HCT116 (cell line): ENCODE results near the gene B4GALT7. TPM values are rescaled to one million over a fixed set of nuclear protein-coding genes. Genes with fewer than 3 reads are reported as not detected.

ENCODE experiments used
- ATAC-seq: fragments of 200-7000 bp; cut with Tn5 transposase; 2 replicates; pipeline ENCODE4 v1.9.1; 2020; ENCODE audit warnings: mild to moderate bottlenecking, moderate library complexity
- BruUV-seq: library from RNA; stranded (reverse); fragments of 400-500 nt; replicated peaks from 2 replicates; lab custom pipeline; 2021; lab: Mats Ljungman, UMichigan
- CTCF ChIA-PET: fragments of 300-600 bp; sonication (Branson Sonifier 250); formaldehyde crosslinking; loops from one replicate; lab custom pipeline; 2021; ENCODE audit warnings: antibody characterized with exemption; lab: Charles Lee
- POLR2A ChIA-PET: fragments of 300-600, 350-600 bp; sonication (Branson Sonifier 250); formaldehyde crosslinking; loops from one replicate; lab custom pipeline; 2021; ENCODE audit warnings: antibody characterized with exemption; lab: Charles Lee
- RAD21 ChIA-PET, 2 experiments: fragments of 300-600 bp; sonication (Branson Sonifier 250); formaldehyde crosslinking; loops; one replicate each; lab custom pipeline; 2023; ENCODE audit warnings: low total read pairs in 2 of 2; ENCODE audit not compliant: uncharacterized antibody in 2 of 2, unreplicated experiment in 2 of 2, low non-redundant PET in 1 of 2; lab: Charles Lee
- DNase-seq: peaks from one replicate; pipeline ENCODE4 v3.0.0-alpha.2; 2010; ENCODE audit warnings: low read depth, low spot score
- H2AFZ ChIP-seq: fragments of 200-600 bp; shearing (Covaris generic), sonication (generic); 2 replicates; pipeline ENCODE4 v1.6.1; 2017; ENCODE audit warnings: low read depth, mixed run types, mixed read lengths, antibody characterized with exemption, low read length; ENCODE audit not compliant: poor library complexity, severe bottlenecking
- H3K27ac ChIP-seq: 2 replicates; pipeline ENCODE4 v1.5.1; 2012; ENCODE audit warnings: low read depth, low read length
- H3K27me3 ChIP-seq: fragments of 200-600 bp; sonication (generic); 2 replicates; pipeline ENCODE4 v1.6.1; 2016; ENCODE audit warnings: mixed run types, low read length, mixed read lengths; ENCODE audit not compliant: insufficient read depth
- H3K36me3 ChIP-seq, 2 experiments: fragments of 200-500 bp in 1 of 2; fragments of 200-600 bp in 1 of 2; sonication (Bioruptor generic) in 1 of 2; sonication (generic) in 1 of 2; 2 replicates each; pipeline versions ENCODE4 v1.5.1 to v1.6.1; 2014 to 2016; ENCODE audit warnings: low read length in 2 of 2, inconsistent platforms in 1 of 2, mixed read lengths in 1 of 2, mixed run types in 1 of 2; ENCODE audit not compliant: insufficient read depth in 2 of 2, control insufficient read depth in 1 of 2
- H3K4me1 ChIP-seq, 2 experiments: fragments of 200-600 bp in 1 of 2; sonication (generic) in 1 of 2; 2 replicates each; pipeline versions ENCODE4 v1.5.1 to v1.6.1; 2012 to 2017; ENCODE audit warnings: low read length in 2 of 2, inconsistent platforms in 1 of 2, mild to moderate bottlenecking in 1 of 2, mixed read lengths in 1 of 2, mixed run types in 1 of 2, moderate library complexity in 1 of 2; ENCODE audit not compliant: insufficient read depth in 2 of 2, control insufficient read depth in 1 of 2
- H3K4me2 ChIP-seq: fragments of 200-600 bp; sonication (generic); 2 replicates; pipeline ENCODE4 v1.6.1; 2017; ENCODE audit warnings: mixed run types, low read length, mixed read lengths
- H3K4me3 ChIP-seq, 2 experiments: fragments of 200-600 bp in 1 of 2; sonication (generic) in 1 of 2; replicated peaks in 1 of 2; 2 replicates each; pipeline ENCODE4 v1.5.1; 2011 to 2016; ENCODE audit warnings: low read length in 2 of 2, control low read depth in 1 of 2, low read depth in 1 of 2, mild to moderate bottlenecking in 1 of 2, mixed read lengths in 1 of 2, mixed run types in 1 of 2
- H3K79me2 ChIP-seq: fragments of 200-600 bp; sonication (generic); 2 replicates; pipeline ENCODE4 v1.6.1; 2017; ENCODE audit warnings: mild to moderate bottlenecking, mixed run types, low read length, moderate library complexity, mixed read lengths; ENCODE audit not compliant: insufficient read depth
- H3K9ac ChIP-seq: fragments of 200-600 bp; sonication (generic); 2 replicates; pipeline ENCODE4 v1.6.1; 2016; ENCODE audit warnings: low read length, mixed read lengths
- H3K9me2 ChIP-seq: fragments of 200-600 bp; sonication (generic), shearing (Covaris generic); 2 replicates; pipeline ENCODE4 v1.6.1; 2017; ENCODE audit warnings: mixed run types, mild to moderate bottlenecking, moderate library complexity; ENCODE audit not compliant: insufficient read depth
- H3K9me3 ChIP-seq, 2 experiments: fragments of 200-500 bp in 1 of 2; fragments of 200-600 bp in 1 of 2; sonication (Bioruptor generic) in 1 of 2; sonication (generic) in 1 of 2; 2 replicates each; pipeline ENCODE4 v1.6.1; 2014 to 2017; ENCODE audit warnings: low read length in 2 of 2, mixed read lengths in 2 of 2, inconsistent platforms in 1 of 2, low read depth in 1 of 2, mild to moderate bottlenecking in 1 of 2, mixed run types in 1 of 2, moderate library complexity in 1 of 2; ENCODE audit not compliant: control insufficient read depth in 1 of 2, insufficient read depth in 1 of 2
- H4K20me1 ChIP-seq: fragments of 200-600 bp; sonication (generic), shearing (Covaris generic); 2 replicates; pipeline ENCODE4 v1.6.1; 2017; ENCODE audit warnings: mixed run types, mild to moderate bottlenecking, moderate library complexity; ENCODE audit not compliant: insufficient read depth
- ATF3 ChIP-seq: IDR thresholded peaks from 2 replicates; pipeline ENCODE4 v1.6.1; 2012
- CEBPB ChIP-seq: IDR thresholded peaks from 2 replicates; pipeline ENCODE4 v1.6.1; 2012; ENCODE audit warnings: low read depth
- CTCF ChIP-seq, 3 experiments: fragments of 200-600 bp in 1 of 3; sonication (generic) in 1 of 3; IDR thresholded peaks in 2 of 3; conservative IDR thresholded peaks in 1 of 3; 2 replicates each; pipeline ENCODE4 v1.5.1; 2012 to 2017; ENCODE audit warnings: low read depth in 2 of 3, low read length in 2 of 3, antibody characterized with exemption in 1 of 3, borderline replicate concordance in 1 of 3, control low read depth in 1 of 3, mild to moderate bottlenecking in 1 of 3, mixed read lengths in 1 of 3, mixed run types in 1 of 3, moderate library complexity in 1 of 3; ENCODE audit not compliant: insufficient read depth in 1 of 3
- EGR1 ChIP-seq: IDR thresholded peaks from 2 replicates; pipeline ENCODE4 v1.6.1; 2012; ENCODE audit warnings: low read depth
- ELF1 ChIP-seq: IDR thresholded peaks from 2 replicates; pipeline ENCODE4 v1.6.1; 2012; ENCODE audit warnings: low read depth, borderline replicate concordance
- EZH2phosphoT487 ChIP-seq: fragments of 200-600 bp; IDR thresholded peaks from 2 replicates; pipeline ENCODE4 v1.6.1; 2018; ENCODE audit warnings: antibody characterized with exemption, borderline replicate concordance
- FOSL1 ChIP-seq: IDR thresholded peaks from 2 replicates; pipeline ENCODE4 v1.6.1; 2012; ENCODE audit warnings: low read depth
- MAX ChIP-seq: IDR thresholded peaks from 2 replicates; pipeline ENCODE4 v1.6.1; 2012
- POLR2A ChIP-seq: IDR thresholded peaks from 2 replicates; pipeline ENCODE4 v1.7.0; 2011; ENCODE audit warnings: borderline replicate concordance; ENCODE audit not compliant: insufficient read depth, insufficient read length; ENCODE audit errors: extremely low read depth
- POLR2AphosphoS5 ChIP-seq: IDR thresholded peaks from 2 replicates; pipeline ENCODE4 v1.6.1; 2011; ENCODE audit warnings: mild to moderate bottlenecking, low read depth, low read length, moderate library complexity
- REST ChIP-seq: IDR thresholded peaks from 2 replicates; pipeline ENCODE4 v1.6.1; 2012; ENCODE audit warnings: low read depth
- YY1 ChIP-seq: IDR thresholded peaks from 2 replicates; pipeline ENCODE4 v1.6.1; 2011; ENCODE audit warnings: low read length, low read depth, moderate library complexity, mild to moderate bottlenecking; ENCODE audit not compliant: insufficient replicate concordance; ENCODE audit errors: extremely low read depth
- ZFX ChIP-seq: fragments of 450-650 bp; IDR thresholded peaks from 2 replicates; pipeline ENCODE4 v1.6.1; 2017
- ZNF274 ChIP-seq: fragments of 200-500 bp; sonication (Bioruptor generic); IDR thresholded peaks from 2 replicates; pipeline ENCODE4 v1.6.1; 2014; ENCODE audit warnings: mild to moderate bottlenecking, low read depth, low read length, inconsistent platforms
- intact Hi-C: fragments of 100-400 bp; cut with micrococcal nuclease; formaldehyde crosslinking; loops from 2 replicates; pipeline ENCODE4 v1.10.0; 2022
- total RNA-seq: library from RNA; stranded (reverse); gene quantifications from one replicate; pipeline ENCODE4 v1.2.1, GENCODE V29; 2021; ENCODE audit not compliant: unreplicated experiment

B4GALT7 gene
- total RNA-seq, 1 experiment from 2014 or later = 25.2 TPM

GRCh38 chr5:177605078-177605477 is 5.1 kb downstream of the B4GALT7 start:
- H3K9ac ChIP-seq = peak overlapping the region; percentile 76
- CTCF ChIA-PET = no interaction called here
- peaks cover 18 to 33% of the 10 kb centered on the region in 2 experiments for H3K4me1 ChIP-seq
- H3K79me2 ChIP-seq = peaks cover 27% of the 10 kb centered on the region
- no peak for ATAC-seq
- POLR2A ChIA-PET = no interaction called here
- TF ChIP-seq ZNF274 (no peak), ATF3 (no peak), MAX (no peak), EGR1 (no peak), YY1 (no peak), POLR2A (no peak), CEBPB (no peak), FOSL1 (no peak), ELF1 (no peak), EZH2phosphoT487 (no peak)
- TF ChIP-seq, all 23 proteins: peak for 0
- no peaks in the 10 kb centered on the region; a peak in 2 of 4 replicates for H3K36me3 ChIP-seq
- no peaks in the 10 kb centered on the region for H4K20me1 ChIP-seq
- RAD21 ChIA-PET = no interaction called here
- peak overlapping the region; percentile 55; the same call in 1 of the 2 replicates for H3K27ac ChIP-seq
- no peak for DNase-seq
- H3K4me3 ChIP-seq = peak overlapping the region; percentile 66 to 75
- no peak overlapping the region for H2AFZ ChIP-seq
- H3K27me3 ChIP-seq = no peaks in the 10 kb centered on the region
- no TSS peak for BruUV-seq
- peak overlapping the region; percentile 83 for H3K4me2 ChIP-seq
- H3K9me3 ChIP-seq = no peaks in the 10 kb centered on the region
- intact Hi-C loops = no loop called here
- H3K9me2 ChIP-seq = no peaks in the 10 kb centered on the region

GRCh38 chr5:177605667-177606066 is 5.7 kb downstream of the B4GALT7 start:
- ChIA-PET RAD21 (no interaction called here), CTCF (no interaction called here), POLR2A (no interaction called here)
- no peaks in the 10 kb centered on the region; a peak in 1 of 4 replicates for H3K36me3 ChIP-seq
- no peak for ATAC-seq
- no peak overlapping the region for H3K9ac ChIP-seq
- peak overlapping the region; percentile 83; the same call in 1 of the 2 replicates for H3K4me2 ChIP-seq
- no peak overlapping the region for H3K27ac ChIP-seq
- H3K79me2 ChIP-seq = peaks cover 22% of the 10 kb centered on the region
- H3K4me1 ChIP-seq = peaks cover 18 to 32% of the 10 kb centered on the region in 2 experiments
- no peaks in the 10 kb centered on the region for H3K9me2 ChIP-seq
- intact Hi-C loops = no loop called here
- TF ChIP-seq FOSL1 (no peak), EGR1 (no peak), ZNF274 (no peak), POLR2AphosphoS5 (no peak), REST (no peak), ZFX (no peak), POLR2A (no peak), CTCF (IDR thresholded peaks at IDR 0.05 in 2 of 3, conservative IDR thresholded peaks at IDR 0.05 in 1 of 3; ENCODE audit: borderline replicate concordance in 1 of 3, insufficient read depth in 1 of 3, low read depth in 2 of 3, low read length in 2 of 3) (no peak), ATF3 (no peak), EZH2phosphoT487 (no peak), CEBPB (no peak)
- TF ChIP-seq, all 23 proteins: peak for 0
- H2AFZ ChIP-seq = no peak overlapping the region
- no peak overlapping the region for H3K4me3 ChIP-seq
- no peaks in the 10 kb centered on the region for H3K9me3 ChIP-seq
- no peak for DNase-seq
- BruUV-seq = no TSS peak
- no peaks in the 10 kb centered on the region for H3K27me3 ChIP-seq
- H4K20me1 ChIP-seq = no peaks in the 10 kb centered on the region
